AG10803 (cell line): ENCODE measurements around the gene PPP3R1.

Source experiments
- DNase-seq: peaks from one replicate; pipeline ENCODE4 v3.0.0; 2010; ENCODE audit warnings: low read depth
- H3K4me3 ChIP-seq: 2 replicates; pipeline ENCODE4 v1.5.1; 2011; ENCODE audit warnings: mild to moderate bottlenecking, low read length, control low read depth
- TF ChIP-seq, protein P1 (sequence below): conservative IDR thresholded peaks from 2 replicates; pipeline ENCODE4 v1.5.1; 2011; ENCODE audit warnings: mild to moderate bottlenecking, low read length, control low read depth, inconsistent platforms

Gene PPP3R1

DNA sequence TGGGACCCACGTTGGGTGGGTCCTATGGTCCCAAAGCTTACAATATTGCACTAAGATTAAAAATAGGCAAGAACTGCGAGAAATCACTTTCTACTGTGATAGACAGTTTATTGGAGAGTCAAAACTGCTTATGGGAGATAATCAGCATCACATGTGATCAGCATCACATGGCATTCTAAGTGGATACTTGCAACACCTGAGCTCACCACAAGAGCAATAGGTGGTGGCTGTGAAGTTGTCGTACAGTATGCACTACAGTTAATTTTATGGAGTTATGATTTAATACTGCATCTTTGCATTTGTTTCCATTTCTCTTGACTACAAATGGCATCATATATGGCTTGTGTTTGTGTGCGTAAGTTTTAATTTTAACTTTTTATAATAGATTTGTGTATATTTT is 83.0 kb downstream of the PPP3R1 start:
- TF ChIP-seq, protein P1, sequence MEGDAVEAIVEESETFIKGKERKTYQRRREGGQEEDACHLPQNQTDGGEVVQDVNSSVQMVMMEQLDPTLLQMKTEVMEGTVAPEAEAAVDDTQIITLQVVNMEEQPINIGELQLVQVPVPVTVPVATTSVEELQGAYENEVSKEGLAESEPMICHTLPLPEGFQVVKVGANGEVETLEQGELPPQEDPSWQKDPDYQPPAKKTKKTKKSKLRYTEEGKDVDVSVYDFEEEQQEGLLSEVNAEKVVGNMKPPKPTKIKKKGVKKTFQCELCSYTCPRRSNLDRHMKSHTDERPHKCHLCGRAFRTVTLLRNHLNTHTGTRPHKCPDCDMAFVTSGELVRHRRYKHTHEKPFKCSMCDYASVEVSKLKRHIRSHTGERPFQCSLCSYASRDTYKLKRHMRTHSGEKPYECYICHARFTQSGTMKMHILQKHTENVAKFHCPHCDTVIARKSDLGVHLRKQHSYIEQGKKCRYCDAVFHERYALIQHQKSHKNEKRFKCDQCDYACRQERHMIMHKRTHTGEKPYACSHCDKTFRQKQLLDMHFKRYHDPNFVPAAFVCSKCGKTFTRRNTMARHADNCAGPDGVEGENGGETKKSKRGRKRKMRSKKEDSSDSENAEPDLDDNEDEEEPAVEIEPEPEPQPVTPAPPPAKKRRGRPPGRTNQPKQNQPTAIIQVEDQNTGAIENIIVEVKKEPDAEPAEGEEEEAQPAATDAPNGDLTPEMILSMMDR = no peak
- H3K4me3 ChIP-seq = no peak overlapping the region
- no peak for DNase-seq

DNA sequence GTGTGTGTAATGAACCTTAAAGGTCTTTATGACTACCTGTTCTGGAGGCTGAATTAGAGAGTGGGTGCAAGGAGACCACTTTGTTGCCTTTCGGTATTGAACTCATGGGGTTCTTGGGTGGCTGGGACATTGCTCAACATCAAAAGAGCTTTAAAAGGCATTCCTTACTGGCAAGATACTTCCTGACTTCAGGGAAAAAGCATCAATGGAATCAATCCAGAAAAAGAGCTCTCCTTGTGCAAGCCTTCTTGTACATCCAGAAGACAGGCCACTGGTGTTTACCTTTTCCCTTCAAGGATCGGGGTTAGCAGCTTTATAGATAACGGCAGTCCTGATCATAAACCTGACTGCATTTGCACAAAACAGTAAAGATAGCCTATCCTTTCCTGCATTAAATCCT is 85.1 kb downstream of the PPP3R1 start:
- H3K4me3 ChIP-seq = no peak overlapping the region
- TF ChIP-seq, protein P1 = no peak
- DNase-seq = peak; percentile 34

DNA sequence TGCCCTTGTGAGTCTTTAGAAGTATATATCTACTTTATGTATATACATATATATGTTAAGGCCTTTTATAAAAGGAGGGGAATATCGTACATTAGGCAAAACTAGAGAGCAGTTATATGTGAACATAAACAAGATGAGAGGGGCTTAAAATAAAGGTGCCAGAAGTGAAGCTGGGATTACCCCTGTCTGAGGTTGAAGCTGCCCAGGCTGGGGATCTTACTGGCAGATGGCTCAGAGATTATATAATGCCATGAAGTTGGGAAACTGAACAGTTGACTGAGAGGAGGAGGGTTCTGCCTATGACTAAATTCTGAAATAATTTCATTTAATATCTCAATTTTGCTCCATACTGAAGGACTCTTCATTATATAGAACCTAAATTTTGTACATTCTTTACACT is 88.7 kb downstream of the PPP3R1 start:
- DNase-seq = no peak
- TF ChIP-seq, protein P1 = no peak
- no peak overlapping the region for H3K4me3 ChIP-seq

DNA sequence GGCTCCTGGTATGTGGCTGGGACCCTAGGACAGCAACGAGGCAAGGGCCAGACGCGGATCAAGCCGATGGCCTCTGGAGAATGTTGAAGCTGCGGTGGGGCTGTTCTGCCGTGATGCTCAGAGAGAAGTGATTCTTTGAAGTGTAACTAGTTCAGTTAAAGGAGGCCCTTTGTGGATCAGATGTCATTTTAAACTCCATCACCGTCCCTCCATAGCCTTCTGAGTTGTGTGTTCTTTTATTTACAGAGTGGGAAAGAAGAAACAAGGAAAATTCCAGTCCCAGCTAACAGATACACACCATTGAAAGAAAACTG is 94.2 kb downstream of the PPP3R1 start:
- TF ChIP-seq, protein P1 = no peak
- peak overlapping the region; percentile 92 for H3K4me3 ChIP-seq
- no peak for DNase-seq

DNA sequence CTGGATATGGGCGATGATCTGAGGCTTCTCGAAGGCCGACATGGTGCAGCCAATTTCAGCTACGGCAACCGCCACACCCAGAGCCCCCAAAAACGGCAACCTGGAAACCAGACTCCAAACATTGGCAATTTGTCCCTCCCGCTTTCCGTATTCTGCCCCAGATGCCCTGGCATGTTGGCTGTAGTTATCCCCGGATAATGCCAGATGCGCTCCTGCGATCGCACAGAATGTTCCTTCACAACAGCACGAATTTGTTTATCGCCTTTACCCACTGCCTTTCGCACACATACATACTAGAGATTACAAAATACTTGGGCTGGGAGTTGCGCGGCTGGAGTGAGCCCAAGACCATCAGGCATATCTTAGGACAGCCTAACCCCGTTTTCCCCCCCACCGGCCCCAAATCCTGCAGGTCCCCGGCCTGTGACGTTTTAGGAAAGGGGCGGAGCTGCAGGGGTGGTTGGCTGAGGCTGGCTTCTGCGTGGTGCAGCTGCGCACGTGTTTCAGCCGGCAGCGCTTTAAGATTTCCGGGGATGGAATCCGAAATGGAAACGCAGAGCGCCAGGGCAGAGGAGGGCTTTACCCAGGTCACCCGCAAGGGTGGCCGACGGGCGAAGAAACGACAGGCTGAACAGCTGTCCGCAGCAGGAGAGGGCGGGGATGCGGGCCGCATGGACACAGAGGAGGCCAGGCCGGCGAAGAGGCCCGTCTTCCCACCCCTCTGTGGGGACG is 94.8 kb downstream of the PPP3R1 start, which contains the start of gene PNO1:
Gene PNO1 (plus strand): TSS at position 487 of the 732 bp plus-strand sequence. CDS start 47 bp downstream, at position 534.
- peak within 1 kb of the TSS; percentile 92 for H3K4me3 ChIP-seq
- peak; percentile 94 for DNase-seq
- TF ChIP-seq, protein P1 = no peak; the same call in 1 of the 2 replicates

DNA sequence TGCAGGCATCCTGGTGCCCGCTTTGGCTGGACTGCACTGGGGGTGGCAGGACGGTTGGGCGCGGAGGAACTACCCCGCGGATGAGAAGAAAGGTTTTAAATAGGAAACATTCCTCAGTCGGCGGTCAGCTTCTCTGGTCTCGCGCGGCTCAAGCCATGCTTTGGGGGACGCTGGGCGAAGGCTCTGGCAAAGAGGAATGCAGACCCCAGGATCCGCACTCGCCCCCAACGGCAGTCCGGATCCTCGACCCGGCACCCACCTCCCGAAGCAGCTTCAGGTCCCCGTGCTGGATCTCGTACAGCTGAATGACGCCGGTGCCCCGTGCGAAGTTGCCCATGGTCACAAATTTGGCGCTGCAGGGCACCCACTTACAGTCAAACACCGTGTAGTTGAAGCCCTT is 95.3 kb downstream of the PPP3R1 start:
- peak; percentile 17 for DNase-seq
- TF ChIP-seq, protein P1 = no peak
- H3K4me3 ChIP-seq = peak overlapping the region; percentile 92

DNA sequence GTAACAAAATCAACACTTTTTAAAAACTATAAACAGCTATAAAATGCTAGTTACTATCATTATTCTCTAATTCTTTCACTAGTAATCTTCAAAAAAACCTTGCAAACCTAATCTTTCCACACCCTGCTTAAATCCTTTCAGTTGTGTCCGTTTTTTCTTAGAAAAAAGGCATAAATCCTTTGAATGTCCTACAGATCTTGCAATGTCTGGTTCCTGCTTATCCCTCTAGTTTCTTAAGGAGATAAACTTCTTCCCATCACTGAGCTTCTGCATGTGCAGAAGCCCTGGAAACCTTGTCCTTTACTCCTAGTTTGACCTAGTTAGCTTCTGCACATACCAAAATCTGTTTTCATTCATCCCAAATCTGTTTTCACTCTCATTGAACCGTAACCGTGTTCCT is 95.9 kb downstream of the PPP3R1 start:
- DNase-seq = peak; percentile 2
- TF ChIP-seq, protein P1 = no peak
- peak overlapping the region; percentile 92 for H3K4me3 ChIP-seq
